Neural progenitor cell (in vitro differentiated cells): ENCODE data around the gene SKOR1. TPM values are rescaled to one million over a fixed set of nuclear protein-coding genes. Genes with fewer than 3 reads are reported as not detected.

Source experiments
- DNase-seq: peaks from one replicate; pipeline ENCODE4 v3.0.0-alpha.2; 2016; ENCODE audit warnings: low spot score
- H2AFZ ChIP-seq: fragments of 200-600 bp; sonication (generic); replicated peaks from 2 replicates; pipeline ENCODE4 v1.6.1; 2016; ENCODE audit warnings: antibody characterized with exemption
- H3F3A ChIP-seq: fragments of 200-600 bp; sonication (generic); 2 replicates; pipeline ENCODE4 v1.6.1; 2016; ENCODE audit warnings: antibody characterized with exemption, low read depth
- H3K27ac ChIP-seq: fragments of 200-600 bp; sonication (generic); 2 replicates; pipeline ENCODE4 v1.5.1; 2016; ENCODE audit warnings: mild to moderate bottlenecking
- H3K27me3 ChIP-seq: fragments of 200-600 bp; sonication (generic); 2 replicates; pipeline ENCODE4 v1.6.1; 2016; ENCODE audit warnings: mild to moderate bottlenecking, moderate library complexity
- H3K36me3 ChIP-seq: fragments of 200-600 bp; sonication (generic); 2 replicates; pipeline ENCODE4 v1.5.1; 2016
- H3K4me1 ChIP-seq: fragments of 200-600 bp; sonication (generic); 2 replicates; pipeline ENCODE4 v1.6.1; 2016; ENCODE audit warnings: mixed run types
- H3K4me2 ChIP-seq: fragments of 200-600 bp; sonication (generic); 2 replicates; pipeline ENCODE4 v1.6.1; 2016
- H3K4me3 ChIP-seq: fragments of 200-600 bp; sonication (generic); 2 replicates; pipeline ENCODE4 v1.5.1; 2016
- H3K79me2 ChIP-seq: fragments of 200-600 bp; sonication (generic); 2 replicates; pipeline ENCODE4 v1.6.1; 2016; ENCODE audit warnings: low read depth
- H3K9ac ChIP-seq: fragments of 200-600 bp; sonication (generic); 2 replicates; pipeline ENCODE4 v1.6.1; 2016
- H3K9me3 ChIP-seq: fragments of 200-600 bp; sonication (generic); 2 replicates; pipeline ENCODE4 v1.5.1; 2016; ENCODE audit warnings: low read depth
- H4K20me1 ChIP-seq: fragments of 200-600 bp; sonication (generic); 2 replicates; pipeline ENCODE4 v1.6.1; 2016; ENCODE audit warnings: low read depth
- H3K27ac Mint-ChIP-seq: 3 replicates; pipeline ENCODE4 v1.8.0; 2021; ENCODE audit warnings: mixed read lengths
- H3K27me3 Mint-ChIP-seq: 2 replicates; pipeline ENCODE4 v1.8.0; 2022; ENCODE audit warnings: low read depth, mild to moderate bottlenecking, inconsistent platforms, moderate library complexity, mixed read lengths; ENCODE audit not compliant: insufficient read depth
- H3K36me3 Mint-ChIP-seq: 3 replicates; pipeline ENCODE4 v1.8.0; 2021; ENCODE audit warnings: mixed read lengths
- H3K4me1 Mint-ChIP-seq: 3 replicates; pipeline ENCODE4 v1.8.0; 2021; ENCODE audit warnings: mixed read lengths
- H3K4me3 Mint-ChIP-seq: 3 replicates; pipeline ENCODE4 v1.8.0; 2021; ENCODE audit warnings: mild to moderate bottlenecking, moderate library complexity, mixed read lengths
- H3K9me3 Mint-ChIP-seq: 3 replicates; pipeline ENCODE4 v1.8.0; 2020; ENCODE audit warnings: mixed read lengths
- CTCF ChIP-seq: fragments of 200-600 bp; sonication (generic); IDR thresholded peaks from 2 replicates; pipeline ENCODE4 v1.5.1; 2017; ENCODE audit warnings: antibody characterized with exemption, mild to moderate bottlenecking
- EZH2 ChIP-seq: fragments of 200-600 bp; sonication (generic); IDR thresholded peaks from 2 replicates; pipeline ENCODE4 v1.6.1; 2017; ENCODE audit warnings: antibody characterized with exemption, mild to moderate bottlenecking, moderate library complexity
- EZH2phosphoT487 ChIP-seq: fragments of 200-600 bp; sonication (generic); IDR thresholded peaks from 2 replicates; pipeline ENCODE4 v1.6.1; 2017; ENCODE audit warnings: antibody characterized with exemption
- total RNA-seq: library from RNA; depleted of rRNA; stranded (reverse); fragments of >200 nt; gene quantifications from 2 replicates; pipeline ENCODE4 v1.2.3, GENCODE V29; 2015; ENCODE audit warnings: low replicate concordance

The SKOR1 gene
- total RNA-seq, result 0.09 and 0.51 TPM in 2 replicates

- Histone ChIP-seq H3K27me3 (peaks cover 100% of the 10 kb centered on the region), H4K20me1 (peaks cover 89% of the 10 kb centered on the region), H3K79me2 (no peaks in the 10 kb centered on the region), H3K4me3 (peak within 1 kb of the TSS; percentile 19), H2AFZ (no peak within 1 kb of the TSS), H3K9me3 (no peaks in the 10 kb centered on the region), H3K4me1 (peaks cover 56% of the 10 kb centered on the region), H3F3A (peaks cover 36% of the 10 kb centered on the region), H3K36me3 (no peaks in the 10 kb centered on the region), H3K27ac (no peak within 1 kb of the TSS), H3K9ac (no peak within 1 kb of the TSS), H3K4me2 (peak within 1 kb of the TSS; percentile 60)
- no peak within 1 kb of the TSS for H3K27ac Mint-ChIP-seq
- peaks cover 2% of the 10 kb centered on the region for H3K9me3 Mint-ChIP-seq
- peaks cover 73% of the 10 kb centered on the region for H3K27me3 Mint-ChIP-seq
- peak within 1 kb of the TSS; percentile 78 for H3K4me3 Mint-ChIP-seq
- no peaks in the 10 kb centered on the region for H3K36me3 Mint-ChIP-seq
- peak; percentile 75 for TF ChIP-seq EZH2
- no peak for TF ChIP-seq CTCF
- no peak for TF ChIP-seq EZH2phosphoT487
- DNase-seq, result peak; percentile 85
- H3K4me1 Mint-ChIP-seq, result peaks cover 32% of the 10 kb centered on the region
Measured at GRCh38 chr15:67824976-67825880, at the start of gene SKOR1. Gene SKOR1 (plus strand): TSS chr15:67825509. CDS start chr15:67825603, 94 bp downstream.

- Histone ChIP-seq H2AFZ (no peak overlapping the region), H3F3A (peaks cover 20% of the 10 kb centered on the region), H3K79me2 (no peaks in the 10 kb centered on the region), H3K9me3 (no peaks in the 10 kb centered on the region), H3K4me3 (no peak overlapping the region), H3K4me1 (peaks cover 83% of the 10 kb centered on the region), H4K20me1 (no peaks in the 10 kb centered on the region), H3K9ac (no peak overlapping the region), H3K36me3 (no peaks in the 10 kb centered on the region), H3K27me3 (no peaks in the 10 kb centered on the region), H3K4me2 (no peak overlapping the region), H3K27ac (no peak overlapping the region)
- Mint-ChIP-seq H3K4me3 (no peak overlapping the region), H3K9me3 (no peaks in the 10 kb centered on the region), H3K4me1 (peaks cover 60% of the 10 kb centered on the region), H3K27ac (no peak overlapping the region), H3K27me3 (peaks cover 4% of the 10 kb centered on the region), H3K36me3 (no peaks in the 10 kb centered on the region)
- no peak for DNase-seq
- TF ChIP-seq EZH2, result no peak
- TF ChIP-seq CTCF, result no peak
- no peak for TF ChIP-seq EZH2phosphoT487
Measured at GRCh38 chr15:67775998-67776397, 49.3 kb upstream of the SKOR1 start.

- no peak for TF ChIP-seq CTCF
- TF ChIP-seq EZH2, result no peak
- TF ChIP-seq EZH2phosphoT487, result no peak
- Histone ChIP-seq H3K4me1 (peaks cover 83% of the 10 kb centered on the region), H3K4me2 (no peak overlapping the region), H3K36me3 (no peaks in the 10 kb centered on the region), H3K4me3 (no peak overlapping the region), H3K27me3 (no peaks in the 10 kb centered on the region), H4K20me1 (no peaks in the 10 kb centered on the region), H3K79me2 (no peaks in the 10 kb centered on the region), H2AFZ (no peak overlapping the region), H3K9me3 (no peaks in the 10 kb centered on the region), H3F3A (peaks cover 23% of the 10 kb centered on the region), H3K27ac (no peak overlapping the region), H3K9ac (no peak overlapping the region)
- H3K27me3 Mint-ChIP-seq, result peaks cover 4% of the 10 kb centered on the region
- no peak overlapping the region for H3K4me3 Mint-ChIP-seq
- no peaks in the 10 kb centered on the region for H3K9me3 Mint-ChIP-seq
- H3K27ac Mint-ChIP-seq, result no peak overlapping the region
- peaks cover 62% of the 10 kb centered on the region for H3K4me1 Mint-ChIP-seq
- no peak for DNase-seq
- H3K36me3 Mint-ChIP-seq, result no peaks in the 10 kb centered on the region
Measured at GRCh38 chr15:67776600-67776999, 48.7 kb upstream of the SKOR1 start.
